Measurements from ENCODE around the gene CRB2.
"Not testable (repeated sequence)": the region's sequence is repeated elsewhere in the genome, so short reads cannot be mapped to it uniquely, and the experiment has no call there.

Gene CRB2

DNA sequence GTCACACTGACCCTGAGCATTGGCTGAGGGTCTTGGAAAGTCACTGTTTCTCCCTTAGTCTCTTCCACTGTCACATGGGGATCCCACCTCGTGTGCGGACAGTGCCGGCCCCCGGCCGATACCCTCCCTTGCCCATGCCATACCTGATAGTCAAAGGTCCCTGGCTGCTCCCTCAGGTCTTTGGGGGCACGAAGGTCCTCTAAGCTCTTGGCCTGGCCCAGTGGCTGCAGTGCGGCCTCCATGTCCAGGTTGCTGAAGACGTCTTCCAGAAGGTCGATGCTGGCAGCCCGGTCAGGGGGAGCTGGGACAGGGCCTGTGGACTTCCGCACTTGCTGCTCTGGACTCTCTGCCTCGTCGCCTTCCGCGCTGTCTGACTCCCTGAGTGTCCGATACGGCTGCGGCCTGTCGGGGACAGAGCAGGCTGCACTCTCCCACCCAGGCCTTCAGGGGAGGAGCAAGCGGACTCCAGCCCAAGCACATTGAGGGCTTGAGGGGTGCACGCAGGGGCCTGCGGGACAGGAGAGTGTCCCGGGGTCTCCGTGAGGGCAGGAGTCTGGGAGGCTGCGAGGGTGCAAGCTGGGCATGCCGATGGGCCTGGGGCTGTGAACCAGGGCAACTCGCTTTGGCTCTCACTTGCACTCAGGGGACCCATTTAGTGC is 27.6 kb downstream of the CRB2 start:
- no peak for DNase-seq

DNA sequence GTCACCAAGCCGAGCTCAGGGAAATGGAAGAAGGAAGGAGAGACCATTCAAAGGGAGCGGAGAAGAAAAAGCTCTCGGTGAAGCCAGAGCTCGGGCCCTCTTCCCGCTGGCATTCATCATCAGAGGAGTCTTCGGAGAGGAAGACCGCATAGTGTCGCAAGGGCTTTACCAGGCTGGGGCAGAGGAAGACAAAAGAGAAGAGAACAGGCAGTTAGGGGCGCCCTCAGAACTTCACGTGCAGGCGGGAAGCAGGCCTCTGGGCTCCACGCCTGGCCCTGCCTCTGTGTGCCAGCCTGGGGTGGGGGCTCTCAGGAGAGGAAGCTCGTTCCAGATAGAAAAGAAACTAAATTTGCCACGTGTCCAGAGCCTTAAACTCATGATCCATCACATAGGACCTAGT is 31.7 kb downstream of the CRB2 start:
- DNase-seq, result no peak

DNA sequence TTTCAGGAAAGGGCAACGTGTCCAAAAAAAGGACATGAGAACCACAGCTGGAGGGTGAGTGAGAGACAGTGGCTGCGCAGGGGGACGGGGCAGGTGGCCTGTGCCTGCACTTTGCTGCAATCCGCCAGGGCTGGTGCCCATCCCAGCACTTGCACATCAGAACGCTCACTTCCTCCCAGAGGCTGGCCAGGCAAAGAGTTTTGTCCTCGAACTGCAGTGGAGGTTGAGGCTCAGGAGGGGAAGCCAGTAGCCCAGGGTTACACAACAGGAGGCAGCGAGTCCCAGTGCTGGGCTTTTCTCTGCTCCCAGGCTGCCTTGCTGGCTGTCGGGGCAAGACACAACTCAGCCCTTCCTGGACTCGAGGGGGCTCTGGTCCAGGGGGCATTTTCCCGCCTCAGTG is 33.1 kb downstream of the CRB2 start:
- no peak for DNase-seq

DNA sequence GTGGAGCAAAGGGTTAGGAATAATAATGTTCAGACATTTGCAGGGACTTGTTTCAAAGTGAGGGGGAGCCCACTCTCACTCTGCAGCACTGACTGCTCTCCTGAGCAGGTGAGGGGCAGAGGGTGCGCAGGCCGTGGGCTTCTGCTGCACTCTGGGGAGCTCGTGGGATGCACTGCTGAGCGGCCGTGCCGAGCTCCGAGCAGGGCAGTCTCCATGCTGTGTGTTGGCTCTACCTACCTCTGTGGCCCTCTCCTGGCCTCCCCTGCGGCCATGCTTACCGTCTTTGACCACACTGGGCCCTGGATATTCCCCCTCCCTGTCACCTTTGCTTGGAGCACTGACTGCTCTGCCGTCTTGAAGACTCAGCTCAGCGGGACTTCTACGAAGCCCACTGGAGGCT is 33.7 kb downstream of the CRB2 start:
- DNase-seq, result no peak

DNA sequence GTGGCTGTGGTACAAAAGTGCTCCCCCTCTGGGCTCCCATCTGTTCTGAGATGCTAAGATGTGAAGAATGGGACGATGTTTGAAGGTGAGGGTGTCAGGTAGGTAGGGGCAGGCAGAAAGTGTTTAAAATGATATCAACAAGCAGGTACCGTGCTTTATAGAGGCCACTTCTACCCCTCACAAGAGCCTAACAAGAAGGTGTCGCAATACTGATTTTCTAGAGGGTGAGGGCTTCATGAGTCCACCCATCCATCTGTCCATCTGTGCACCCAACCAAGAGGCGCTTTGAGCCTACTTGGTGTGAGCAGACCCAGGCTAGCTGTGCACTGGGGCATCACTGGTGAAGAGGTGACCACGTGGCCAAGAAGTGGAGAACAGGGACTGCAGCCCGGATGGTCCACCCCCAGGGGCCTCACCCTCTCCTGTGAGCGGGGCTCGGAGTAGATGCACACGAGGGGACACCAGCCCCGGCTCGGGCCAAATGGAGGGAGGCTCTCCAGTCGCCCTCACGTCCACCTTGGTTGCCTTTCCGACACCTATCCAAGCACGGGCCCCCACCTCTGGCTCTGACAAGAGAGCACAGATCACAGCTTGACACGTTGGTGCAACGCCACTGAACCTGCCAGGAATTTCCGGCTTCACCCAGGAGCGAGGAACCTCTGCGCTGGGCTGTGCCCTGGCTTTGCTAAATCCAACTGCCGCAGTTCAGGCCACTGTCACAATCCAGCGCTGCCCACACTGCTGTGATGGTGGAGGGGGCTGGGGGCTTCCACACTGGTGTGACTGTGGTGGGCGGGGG is 34.5 kb downstream of the CRB2 start:
- no peak for DNase-seq

DNA sequence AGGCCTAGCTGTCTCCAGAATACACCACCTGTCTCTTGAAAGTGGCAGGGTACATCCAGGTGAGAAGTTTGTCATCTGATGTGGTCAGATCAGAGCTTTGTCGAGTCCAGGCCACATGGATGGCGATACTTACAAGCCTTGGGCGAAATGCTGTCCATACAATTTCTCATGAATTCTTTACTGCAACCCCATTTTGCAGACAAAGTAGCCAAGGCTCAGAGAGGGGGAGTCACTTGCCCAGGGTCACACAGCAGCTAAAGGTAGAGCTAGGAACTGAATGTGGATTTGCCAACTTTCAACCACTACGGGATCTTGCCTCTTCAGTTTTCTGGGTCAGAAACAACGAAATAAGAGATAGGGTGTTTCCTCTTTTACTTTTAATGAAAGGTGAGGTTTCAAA is 35.2 kb downstream of the CRB2 start:
- no peak for DNase-seq

DNA sequence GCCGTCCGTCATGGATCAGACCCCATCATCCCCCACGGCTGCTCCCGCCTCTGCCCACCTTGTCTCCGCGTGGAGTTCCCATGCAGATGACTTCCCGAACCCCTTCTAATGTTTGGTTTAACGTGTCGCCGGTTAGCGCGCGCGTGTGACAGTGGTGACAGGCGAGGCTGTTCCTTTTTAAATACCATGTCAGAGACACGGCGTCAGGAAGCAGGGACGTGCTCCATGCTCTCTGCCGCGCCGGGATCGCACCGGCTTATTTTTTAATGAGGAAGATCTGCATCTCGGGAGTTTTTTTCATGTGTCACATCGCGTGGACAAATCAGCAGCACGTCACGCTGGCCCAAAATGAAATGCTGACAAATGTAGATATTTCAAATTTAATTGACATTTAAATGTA is 35.9 kb downstream of the CRB2 start:
- no peak for DNase-seq

DNA sequence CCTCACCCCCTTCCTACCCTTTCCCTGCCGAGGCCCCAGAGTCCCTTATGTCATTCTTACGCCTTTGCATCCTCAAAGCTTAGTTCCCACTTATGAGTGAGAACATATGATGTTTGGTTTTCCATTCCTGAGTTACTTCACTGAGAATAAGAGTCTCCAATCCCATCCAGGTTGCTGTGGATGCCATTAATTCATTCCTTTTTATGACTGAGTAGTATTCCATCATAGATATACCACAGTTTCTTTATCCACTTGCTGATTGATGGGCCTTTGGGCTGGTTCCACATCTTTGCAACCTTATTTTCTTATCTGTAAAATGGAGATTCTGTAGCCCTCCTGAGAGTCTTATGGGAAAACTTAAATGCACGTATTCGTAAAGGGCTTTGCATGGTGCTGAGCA is 36.8 kb downstream of the CRB2 start:
- DNase-seq, result no peak

DNA sequence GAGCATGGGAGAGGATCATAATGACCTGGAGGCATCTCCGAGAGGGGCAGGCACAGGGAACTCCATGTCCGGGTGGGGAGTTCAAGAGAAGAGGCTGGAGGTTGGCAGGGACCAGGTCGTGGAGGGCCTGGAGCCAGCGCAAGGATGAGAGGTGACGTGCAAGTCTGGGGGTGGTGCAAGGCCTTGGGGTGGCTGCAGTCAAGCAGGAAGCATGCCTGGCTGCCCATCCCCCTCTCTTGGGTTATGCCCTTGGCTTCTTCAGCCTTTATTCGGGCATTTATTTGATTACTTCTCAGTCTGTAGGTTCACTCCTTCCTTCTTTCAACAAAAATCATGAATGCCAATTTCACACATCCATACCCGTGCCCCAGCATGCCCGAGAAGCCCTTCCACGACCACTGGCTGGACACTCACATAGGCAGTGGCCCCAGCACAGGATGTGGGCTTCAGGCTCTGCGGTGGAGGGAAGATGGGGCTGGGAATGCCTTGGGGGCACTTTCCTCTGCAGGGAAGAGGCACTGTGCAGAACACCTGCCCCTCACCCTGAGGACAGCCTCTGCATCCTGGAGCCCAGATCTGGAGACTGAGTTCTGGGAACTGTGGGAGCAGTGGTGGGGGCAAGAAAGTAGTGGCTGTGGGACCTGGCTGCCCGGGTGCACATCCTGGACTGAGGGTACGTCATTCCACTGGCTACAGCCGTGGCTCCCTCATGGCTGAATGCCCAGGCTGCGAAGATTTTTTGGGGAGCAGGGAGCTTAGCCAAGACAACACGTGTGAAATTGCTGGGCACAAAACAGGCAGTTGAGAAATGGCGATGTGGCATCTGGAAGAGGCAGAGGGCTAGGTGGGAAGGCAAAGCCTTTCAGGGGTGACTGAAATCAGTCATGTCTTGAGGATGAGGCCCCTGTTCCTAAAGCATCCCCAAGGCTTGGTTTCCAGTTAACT is 38.6 kb downstream of the CRB2 start:
- no peak for DNase-seq

DNA sequence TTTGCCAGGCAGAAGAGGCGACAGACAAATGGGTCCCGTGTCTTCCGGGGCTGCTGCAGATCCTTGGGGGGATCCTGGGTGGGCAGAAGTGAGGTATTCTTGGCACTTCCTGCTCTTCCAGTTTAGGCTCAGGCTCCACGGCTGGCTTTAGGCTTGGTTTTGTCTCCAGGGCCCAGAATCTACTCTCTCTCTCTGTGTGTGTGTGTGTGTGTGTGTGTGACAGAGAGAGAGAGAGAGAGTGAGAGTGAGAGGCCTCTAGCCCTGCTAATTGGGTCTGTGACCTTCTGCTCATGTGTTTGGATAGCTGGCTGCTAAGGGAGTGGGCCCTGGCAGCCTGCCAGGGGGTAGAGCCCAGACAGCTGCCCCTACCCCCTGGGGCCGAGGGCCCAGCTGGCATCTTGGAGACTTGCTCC is 39.3 kb downstream of the CRB2 start:
- DNase-seq, result no peak

DNA sequence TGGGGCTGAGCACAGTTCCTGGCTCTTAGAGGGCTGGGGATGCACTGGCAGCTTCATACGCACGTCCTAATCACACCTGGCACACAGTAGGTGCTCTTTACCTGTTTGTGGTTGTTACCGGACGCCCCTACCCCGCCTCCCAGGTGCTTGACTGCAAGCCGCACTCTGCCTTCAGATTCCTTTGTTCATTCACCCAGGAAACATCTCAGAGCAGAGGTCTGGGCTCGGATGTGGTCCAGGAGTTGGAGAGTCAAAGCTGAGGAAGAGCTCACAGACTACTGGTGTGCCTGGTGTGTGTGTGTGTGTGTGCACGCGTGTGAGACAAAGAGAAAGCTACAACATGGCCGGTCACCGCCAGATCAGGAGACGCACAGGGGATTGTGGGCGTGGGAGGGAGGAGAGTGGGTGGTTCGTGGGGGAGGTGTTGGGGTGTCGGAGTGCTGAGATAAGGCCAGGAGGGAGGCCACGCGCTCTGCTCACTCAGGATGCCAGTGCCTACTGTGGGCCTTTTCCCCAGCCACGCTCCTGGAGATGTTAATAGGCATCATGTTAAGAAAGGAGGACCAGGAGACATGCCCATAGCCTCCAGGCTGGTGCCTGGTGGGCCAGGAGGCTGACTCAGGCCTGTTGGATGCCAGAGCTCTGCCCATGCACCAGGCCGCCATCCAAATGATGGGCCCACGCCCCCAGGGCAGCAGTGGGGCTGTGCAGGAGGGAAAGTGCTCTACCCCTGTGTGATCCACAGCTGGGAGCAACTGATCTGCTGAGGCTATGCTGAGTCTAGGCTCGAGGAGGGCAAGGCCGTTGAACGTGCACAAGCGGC is 39.9 kb downstream of the CRB2 start:
- DNase-seq, result no peak

DNA sequence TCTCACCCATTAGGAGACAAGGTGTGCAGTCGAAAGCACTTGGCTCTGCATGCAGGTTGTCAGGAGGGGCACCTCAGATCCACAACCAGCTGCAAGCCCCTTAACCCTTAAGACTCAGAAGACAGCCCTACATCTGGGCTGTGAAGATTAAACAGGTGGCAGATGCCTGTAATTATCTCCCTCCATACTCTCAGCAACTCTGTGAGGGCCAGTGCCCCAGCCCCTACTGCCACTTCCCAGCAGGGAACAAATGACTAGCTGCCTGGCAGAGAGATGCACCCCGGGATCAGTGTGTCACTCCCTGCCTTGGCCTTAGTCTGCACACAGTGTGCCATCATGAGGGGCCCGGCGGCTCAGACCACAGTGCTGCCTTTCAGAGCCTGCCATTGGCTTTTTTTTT is 42.0 kb downstream of the CRB2 start:
- DNase-seq, result no peak

DNA sequence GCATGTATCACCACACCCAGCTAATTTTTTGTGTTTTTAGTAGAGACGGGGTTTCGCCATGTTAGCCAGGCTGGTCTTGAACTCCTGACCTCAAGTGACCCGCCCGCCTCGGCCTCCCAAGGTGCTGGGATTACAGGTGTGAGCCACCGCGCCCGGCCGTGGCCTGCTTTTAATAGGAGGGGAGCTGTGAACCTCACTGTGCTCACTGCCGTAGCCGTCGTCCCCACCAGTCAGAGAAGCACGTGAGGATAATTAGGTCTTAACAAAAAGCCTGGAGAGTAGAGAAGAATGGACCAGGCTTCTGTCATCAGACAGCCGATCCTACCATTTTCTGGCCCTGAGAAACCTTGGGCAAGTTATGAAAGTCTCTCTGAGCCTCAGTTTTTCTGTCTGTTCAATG is 42.9 kb downstream of the CRB2 start:
- DNase-seq, result not testable (repeated sequence)

DNA sequence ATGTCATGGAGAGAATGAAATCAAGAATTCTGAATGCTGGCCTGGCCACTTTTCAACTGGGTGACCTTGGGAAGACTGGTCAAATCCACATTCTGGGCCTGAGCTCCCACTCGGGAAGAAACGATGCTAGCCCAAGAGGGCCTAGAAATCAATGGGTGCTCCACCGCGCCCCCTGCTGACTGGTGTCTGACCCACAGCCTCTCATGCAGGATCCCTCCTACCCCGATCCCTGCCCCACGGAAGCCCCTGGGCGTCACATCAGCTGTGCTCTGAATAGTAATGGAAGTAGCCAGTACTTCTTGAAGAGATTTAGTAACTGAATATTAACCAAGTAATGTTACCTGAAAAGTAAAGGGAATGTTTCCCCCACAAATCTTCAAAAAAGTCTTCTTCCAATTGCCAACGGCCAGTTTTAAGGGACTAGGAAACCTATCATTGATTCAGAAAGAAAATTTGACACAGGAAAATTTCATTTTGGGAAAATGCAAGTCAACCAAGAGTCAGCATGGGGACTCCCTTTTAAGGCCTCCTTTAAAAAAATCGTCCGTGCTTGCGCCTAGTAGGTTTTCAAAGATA is 43.9 kb downstream of the CRB2 start:
- peak; percentile 18 for DNase-seq

DNA sequence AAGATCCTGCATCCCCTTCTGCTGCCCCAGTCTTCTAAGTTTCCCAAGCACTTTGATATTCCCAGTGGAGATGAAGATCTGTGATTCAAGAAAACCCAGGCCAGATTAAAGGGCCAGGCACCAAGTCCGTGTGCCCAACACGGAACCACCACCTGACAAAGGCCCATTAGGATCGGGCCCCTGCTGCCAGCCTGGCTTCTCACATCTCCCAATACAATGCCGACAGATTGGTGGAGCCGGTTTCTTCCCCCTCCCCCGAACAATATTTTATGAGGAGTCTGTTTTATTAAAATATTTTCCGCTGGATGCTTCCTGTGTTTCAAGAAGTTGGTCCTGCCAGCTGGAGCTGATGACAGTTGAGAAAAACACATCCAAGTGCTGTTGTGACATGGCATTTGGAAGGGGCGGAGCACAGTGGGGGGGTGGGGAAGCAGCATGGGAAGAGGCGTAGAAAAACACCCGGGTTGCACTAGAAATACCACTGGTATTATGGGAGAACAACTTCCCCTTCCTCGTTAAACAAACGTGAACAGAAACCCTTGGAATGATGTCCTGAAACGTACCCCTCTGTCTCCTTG is 45.0 kb downstream of the CRB2 start:
- DNase-seq, result no peak

DNA sequence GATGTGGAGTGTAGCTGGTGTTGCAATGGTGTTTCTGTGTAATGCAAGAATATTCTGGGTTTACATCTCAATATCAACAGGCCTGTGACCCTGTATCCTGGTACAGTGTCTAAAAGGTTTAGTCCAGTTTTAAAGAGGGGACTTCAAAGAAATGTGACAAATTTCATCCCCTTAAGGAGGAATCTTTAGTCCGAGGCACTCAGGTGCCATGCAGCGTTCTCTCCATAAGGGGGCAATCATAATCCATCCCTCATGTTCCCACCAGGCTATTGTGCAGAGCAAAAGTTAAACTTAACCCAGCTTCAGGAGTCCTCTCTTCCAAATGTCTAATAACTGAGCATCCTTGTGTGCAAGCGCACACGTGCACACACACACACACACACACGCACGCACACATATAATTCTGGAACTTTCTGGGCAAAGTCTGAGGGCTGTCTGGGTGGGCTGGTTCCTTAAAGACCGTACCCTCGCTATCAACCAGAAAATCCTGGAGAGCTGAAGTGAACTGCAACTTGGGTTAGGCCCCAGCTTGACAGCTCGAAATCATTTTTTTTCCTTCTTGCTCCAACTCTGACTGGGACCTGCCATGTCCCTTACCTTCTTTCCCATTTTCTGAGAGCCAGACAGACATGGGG is 46.0 kb downstream of the CRB2 start:
- no peak for DNase-seq

DNA sequence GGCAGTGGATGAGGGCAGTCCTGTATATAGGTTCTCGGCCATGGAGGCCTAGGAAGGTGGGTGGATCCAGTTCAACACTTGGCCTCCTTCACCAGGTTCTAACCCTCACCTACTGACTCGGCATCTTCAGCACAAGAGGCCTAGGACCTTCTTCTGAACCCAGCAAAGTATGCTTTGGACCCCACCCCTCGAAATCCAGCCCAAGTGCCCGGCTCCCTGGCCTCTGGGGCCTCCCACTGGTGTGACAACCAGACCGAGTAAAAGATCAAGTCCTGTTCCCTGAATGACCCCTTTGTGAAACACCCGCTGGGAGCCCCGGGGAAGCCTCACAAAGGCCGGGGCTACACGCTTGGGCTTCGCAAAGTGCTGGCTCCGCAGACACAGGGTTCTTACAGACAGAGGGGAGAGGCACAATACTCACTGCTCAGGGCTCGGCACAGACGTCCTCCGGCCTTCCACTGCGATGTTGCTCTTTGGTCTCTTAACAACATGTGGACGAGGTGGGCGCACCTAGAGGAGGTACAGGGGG is 47.0 kb downstream of the CRB2 start:
- no peak for DNase-seq

DNA sequence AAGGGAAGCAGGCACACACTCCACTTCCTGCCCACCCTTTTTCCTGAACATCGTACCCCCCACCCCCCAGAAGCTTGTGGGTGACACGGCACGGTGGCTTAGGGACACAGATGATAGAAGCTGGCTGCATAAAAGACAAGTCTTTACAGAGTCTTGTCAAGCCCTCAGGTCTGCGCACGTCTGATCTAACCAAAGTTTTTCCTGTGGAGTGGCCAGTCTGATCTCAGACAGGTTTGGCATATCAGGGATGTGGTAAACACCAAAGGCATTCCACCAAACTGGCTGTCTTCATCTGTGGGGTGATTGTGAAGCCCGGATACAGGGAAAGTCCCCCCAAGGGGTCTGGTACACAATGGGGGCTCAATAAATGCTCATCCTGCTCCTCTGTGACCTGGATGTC is 50.0 kb downstream of the CRB2 start:
- no peak for DNase-seq

DNA sequence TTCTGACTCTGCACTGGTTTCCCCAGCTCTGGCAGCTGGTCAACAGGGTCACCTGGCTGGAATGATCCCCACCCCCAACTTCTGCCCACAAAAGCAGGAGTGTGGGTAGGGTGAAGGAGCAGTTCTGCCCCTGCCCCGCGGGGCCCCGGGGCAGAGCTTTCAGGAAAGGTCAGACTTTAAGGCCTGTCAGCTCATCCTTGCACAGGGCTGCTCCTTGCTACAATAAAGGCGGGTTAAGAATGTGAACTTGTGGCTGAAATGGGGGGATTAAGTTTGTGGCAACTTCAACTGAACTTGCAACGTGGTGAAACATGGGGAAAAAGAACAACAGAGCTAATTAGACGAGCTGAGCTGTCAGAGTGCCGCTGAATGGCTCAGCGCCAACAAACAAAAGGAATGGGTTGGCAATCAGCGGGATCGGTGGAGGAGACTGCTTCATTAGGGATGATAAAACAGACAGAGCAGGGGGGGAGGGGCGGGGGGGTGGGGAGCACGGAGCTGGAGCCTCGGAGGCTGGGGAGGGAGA is 50.8 kb downstream of the CRB2 start:
- DNase-seq, result no peak

DNA sequence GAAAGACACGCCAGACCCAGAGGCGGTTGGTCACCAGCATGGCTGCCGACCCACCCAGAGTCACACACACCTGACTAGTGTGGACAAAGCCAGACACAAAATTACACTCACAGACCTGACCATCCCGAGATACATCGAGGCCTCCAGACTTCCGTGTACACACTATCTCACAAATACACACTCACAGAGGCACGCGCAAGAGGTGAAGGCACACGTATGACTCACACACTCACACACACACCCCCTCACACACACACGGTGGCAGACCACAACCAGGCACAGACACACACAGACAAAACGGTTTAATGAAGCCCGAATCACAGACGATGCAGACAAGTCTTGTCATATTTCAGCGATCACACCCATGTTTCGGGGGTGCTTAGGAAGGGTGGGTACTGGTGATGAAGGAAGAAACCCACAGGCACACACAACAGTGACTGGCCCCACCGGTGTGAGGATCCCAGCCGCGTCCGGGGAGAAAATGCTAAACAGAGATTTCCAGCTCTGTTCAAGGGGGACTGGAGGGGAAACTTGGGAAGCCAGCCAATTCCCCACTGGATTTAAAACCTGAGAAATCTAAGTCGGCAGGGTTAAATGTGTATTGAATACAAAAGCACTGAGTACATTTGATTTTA is 51.3 kb downstream of the CRB2 start:
- no peak for DNase-seq
